ENCODE data around the gene CELSR1.
A peak's percentile ranks its signal among the peaks of the same experiment; 100 is the strongest.

CELSR1 gene

DNA sequence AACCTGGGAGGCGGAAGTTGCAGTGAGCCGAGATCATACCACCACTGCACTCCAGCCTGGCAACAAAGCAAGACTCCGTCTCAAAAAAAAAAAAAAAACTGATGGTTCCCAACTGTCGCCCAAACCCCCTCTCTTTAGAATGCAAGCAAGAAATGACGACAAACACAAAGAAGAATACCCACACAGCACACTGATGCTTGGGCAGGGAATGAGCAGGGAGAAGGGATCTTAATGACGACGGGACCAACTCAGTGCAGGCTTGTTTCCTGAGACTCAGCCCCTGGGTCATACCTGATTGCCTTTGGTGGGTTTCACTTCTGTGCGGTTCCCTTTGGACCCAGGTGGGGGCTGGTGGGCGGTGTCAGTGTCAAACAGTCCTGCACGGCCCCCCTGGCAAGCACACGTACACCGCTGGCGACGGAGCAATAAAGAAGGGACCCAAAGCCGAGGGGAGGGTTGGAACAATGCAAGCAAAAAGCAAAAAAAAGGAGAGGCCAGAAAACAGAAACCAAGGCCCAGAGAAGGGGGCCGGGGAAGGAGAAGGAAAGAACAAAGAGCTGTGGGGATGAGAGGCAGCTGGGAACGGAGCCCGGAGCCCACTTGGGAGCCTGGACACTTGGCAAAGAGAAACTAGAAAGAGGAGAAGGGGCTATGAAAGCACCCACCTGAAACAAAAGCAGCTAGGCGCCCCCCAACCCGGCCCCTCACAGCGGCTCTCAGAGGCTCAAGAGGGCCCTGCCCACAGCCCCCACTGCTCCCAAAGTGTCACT is 99.6 kb downstream of the CELSR1 start:
- no peak for DNase-seq

DNA sequence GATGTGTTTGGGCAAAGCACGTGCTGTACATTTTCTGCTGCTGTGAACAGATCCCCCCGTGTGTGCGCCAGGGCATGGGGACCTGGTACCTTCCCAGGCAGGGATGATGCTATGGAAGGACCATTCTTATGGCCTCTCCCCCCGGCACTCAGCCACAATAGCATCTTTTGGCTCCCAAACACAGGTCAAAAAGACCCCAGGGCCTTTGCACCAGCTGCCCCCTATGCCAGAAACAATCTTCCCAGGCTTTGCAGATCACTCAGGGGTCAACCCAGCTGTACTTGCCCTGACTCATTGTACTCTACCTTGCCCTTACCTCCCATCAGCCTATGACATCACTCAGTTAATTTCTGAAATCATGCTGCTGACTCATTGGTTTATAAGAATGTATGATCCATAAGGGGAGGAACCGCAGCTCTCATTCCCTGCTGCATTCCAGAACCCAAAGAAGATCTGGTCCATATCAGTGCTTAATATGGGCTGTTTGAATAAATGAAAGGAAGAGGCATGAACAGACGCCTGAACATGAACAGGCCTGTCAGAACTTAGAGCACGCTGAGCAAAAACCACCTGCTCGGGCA is 100.7 kb downstream of the CELSR1 start:
- no peak for DNase-seq

DNA sequence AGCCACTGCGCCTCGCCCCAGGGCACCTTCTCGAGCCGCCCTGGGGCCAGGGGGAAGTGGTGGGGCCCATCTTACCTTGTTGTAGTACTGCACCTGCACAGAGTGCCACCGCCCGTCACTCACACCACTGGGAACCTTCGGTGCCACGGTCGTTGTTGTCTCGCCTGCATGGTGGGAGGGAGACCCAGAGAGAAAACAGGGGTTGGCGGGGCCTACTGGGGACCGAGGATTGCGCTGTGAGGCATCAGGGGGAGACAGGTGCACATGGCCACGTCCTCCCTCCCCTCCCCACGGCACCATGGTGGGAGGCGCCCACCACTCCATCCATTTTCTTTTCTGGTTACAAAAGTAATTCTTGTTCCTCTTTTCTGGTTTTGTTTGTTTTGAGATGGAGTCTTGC is 104.1 kb downstream of the CELSR1 start:
- DNase-seq = no peak

DNA sequence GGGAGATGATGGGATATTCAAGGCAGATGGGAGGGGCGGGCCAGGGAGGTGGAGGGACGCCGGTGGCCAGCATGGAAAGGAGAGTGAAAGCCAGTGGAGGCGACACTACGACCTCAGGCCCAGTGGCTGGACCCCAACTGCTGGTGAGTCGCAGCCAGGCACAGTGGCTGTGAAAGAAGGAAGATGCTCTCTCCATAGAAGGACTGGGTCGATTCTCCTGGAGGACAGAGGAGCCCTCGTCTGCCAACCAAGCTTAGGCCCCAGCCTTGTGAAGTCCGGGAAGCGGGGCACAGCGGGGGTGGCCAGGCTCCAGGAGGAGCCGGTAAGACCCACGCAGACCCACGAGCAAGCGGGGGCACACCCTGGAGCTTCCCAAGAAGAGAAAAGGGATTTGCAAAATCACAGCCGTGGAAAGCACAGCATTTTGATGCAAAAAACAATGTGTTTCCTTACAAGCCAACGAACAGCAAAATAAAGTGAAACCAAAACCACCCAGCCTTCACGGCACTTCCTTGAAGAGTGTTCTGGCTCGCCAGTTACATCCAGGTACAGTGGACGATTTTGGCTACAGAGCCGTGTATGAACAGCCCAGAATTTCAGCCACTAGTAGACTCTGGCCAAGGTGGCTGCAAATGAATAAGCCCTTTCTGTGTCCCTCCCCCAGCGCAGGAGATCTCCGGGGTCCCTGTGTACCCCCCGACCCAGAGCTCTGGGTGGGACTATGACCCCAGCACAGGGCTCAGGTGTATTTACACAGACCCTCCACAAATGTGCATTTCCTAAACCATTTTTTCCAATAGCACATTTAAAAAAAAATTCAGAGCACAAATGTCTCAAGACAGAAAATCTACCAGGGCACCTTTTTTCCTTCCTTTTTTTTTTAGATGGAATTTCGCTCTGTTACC is 105.0 kb downstream of the CELSR1 start:
- DNase-seq = peak; percentile 13

DNA sequence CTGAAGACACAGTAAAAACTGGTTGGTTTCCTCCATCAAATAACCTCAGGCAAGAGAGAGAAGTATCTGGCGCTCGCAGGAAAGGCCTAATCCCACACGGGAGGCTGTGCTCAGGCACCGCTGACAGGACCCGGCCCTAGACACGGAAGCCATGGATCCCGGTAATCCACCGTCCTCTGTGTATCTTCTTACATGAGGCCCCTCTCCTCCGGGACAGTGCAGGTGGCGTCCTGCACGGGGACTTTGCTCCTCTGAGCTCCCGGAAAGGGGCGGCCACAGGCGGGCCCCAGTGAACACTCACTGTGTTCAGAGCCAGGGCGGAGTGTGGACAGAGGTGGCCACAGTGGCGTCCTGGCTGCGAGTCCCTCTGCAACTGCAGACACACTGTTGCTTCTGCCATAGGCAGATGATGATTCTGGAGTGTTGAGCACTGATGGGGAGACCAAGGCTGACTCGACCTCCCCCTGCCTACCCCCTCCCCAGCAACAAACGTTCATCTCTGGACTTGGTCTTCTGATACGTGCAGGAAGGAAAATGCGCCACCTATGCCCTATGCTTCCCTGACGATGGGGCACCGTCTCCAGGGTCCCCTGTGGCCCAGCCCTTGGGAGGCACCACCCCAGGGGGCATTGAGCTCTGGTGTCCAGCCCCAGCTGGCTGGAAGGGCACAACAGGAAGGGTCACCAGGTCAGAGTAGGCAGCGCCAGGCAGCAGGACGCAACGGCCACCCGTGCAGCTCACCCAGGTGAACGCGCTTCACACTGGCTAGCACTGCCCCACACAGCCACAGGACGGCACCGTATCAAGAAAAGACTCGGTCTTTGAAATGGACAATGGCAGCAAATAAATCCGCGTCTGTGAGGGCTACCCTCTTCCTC is 106.2 kb downstream of the CELSR1 start:
- no peak for DNase-seq

DNA sequence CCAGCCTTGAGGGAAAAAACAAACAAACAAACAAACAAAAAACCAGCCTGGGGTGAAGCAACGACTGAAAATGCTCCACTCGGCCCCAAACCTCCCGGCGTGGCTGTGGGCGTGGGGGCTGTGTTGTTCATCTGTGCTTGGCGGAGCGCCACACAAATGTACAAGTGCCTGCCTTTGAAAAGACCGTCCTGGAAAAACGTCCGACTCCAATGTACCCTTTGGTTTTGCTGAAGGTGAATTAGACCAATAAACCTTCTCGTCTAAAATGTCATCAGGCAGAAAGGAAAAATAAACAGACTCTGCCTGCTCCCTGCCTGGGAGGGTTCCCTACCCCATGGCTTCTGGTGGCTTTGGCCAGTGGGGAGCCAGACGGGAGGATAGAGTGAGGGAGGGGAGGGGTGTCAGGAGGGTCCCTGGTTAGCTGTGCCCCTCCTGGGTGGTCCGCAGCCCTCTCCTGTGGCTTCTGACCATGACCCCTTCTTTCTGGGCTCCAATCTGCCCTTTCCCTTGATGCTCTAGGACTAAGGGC is 108.0 kb downstream of the CELSR1 start:
- no peak for DNase-seq

DNA sequence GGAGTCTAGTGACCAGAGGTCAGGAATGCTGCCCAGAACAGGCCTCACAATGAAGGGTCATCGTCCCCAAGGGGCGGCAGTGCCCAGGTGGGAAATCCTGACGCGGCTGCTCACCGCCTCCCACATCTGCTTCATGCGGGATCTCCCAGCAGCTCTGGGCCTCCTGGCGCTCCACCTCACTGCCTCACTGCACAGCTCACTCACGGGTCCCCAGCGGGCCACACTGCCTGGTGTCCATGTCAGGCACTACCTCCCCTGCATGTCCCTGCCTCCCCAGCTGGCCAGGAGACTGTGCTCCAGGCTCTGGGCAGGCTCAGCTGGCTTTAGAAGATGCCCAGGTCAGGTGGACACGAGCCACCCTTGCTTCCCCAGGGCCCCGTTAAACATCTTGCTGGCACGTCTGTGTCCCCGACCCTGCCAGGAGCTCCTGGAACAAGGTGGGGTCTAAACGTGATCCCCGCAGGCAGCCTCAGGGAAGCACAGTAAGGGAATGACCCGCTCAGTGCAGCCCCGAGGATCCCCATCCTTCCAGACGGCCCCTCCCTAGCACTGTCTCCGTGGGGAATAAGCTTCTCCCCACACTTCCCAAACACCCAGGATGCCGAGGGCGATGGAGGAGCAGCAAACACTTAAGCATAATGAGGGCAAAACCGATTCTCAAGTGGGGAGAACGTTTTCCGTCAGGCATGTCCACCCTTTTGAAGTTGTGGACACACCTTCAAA is 108.7 kb downstream of the CELSR1 start:
- DNase-seq = no peak

DNA sequence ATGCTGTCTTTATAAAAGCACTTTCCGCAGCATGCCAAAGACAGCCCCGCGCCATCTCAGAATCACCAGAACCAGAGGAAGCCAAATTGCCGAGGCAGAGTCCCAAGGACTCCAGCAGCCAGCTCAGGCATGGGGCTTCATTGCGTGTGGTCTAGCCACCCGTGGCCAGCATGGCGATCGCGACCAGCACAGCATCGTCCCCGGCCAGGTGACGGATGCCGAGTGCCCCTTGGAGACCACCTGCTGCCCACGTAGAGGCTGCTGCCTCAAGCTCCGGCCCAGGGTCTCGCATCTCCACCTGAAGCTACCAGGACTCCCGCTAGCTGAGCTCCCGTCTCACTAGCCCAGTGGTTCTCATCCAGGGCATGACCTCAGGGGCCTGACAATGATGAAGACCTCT is 109.2 kb downstream of the CELSR1 start:
- no peak for DNase-seq

DNA sequence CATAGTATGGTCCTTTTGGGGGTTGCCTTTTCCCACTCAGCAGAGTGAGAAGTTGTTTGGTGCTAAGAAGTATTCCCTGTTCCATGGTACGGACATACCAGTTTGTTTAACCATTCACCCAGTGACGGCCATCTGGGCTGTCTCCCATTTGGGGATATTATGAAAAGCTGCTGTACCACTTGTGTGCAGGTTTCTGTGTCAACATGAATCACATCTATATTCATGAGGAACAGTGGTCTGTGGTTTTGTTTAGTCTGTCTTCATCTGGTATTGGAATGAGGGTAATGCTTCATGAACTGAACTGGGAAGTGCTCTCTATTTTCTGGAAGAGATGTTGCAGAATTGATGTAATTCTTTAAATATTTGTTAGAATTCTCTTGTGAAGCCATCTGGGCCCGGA is 112.4 kb downstream of the CELSR1 start:
- DNase-seq = no peak

DNA sequence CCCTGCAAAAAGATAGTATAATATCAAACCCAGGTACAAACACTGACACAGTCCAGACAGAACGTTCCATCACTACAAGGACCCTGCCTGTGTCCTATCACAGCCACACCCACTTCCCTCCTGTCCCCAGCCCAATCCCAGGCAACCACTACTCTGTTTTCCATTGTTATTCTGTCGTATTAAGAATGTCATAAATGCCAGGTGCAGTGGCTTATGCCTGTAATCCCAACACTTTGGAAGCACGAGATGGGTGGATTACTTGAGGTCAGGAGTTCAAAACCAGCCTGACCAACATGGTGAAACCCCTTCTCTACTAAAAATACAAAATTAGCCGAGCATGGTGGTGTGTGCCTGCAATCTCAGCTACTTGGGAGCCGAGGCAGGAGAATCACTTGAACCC is 112.9 kb downstream of the CELSR1 start:
- DNase-seq = no peak

DNA sequence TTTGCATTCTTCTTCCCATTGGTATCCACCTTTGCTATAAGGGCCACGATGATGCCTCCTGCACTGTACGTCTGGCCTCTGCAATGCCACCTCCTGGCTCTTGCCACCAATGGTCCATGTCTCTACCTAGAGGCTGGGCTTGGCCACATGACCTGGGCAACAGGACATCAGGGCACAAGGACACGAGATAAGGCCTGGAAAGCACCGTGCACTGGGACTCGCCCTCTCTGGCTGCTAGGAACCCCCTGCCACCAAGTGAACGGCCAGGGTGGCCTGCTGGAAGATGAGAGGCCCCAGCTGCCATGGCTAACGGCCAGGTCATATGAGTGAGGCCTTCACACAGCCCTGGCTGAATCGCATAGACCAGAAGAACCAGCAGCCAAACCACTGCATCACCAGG is 114.5 kb downstream of the CELSR1 start:
- DNase-seq = no peak

DNA sequence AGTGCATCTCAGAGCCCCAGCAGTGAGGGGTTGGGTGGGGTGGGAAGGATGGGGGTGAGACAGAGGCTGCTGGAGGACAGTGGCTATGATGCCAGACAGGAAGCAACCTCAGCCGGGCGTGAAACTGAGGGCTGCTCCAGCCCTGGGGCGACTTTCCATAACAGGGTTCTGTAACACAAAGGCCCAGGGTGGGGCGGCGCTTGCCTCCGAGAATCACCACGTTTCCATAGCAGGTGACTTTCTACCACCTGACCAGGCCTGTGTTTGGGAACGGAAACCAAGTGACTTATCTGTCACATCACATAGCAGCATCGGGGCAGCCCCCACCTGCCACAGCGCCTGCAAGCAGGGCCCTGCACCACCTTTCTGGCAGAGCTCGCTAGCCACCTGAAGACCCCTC is 116.2 kb downstream of the CELSR1 start:
- DNase-seq = peak; percentile 10

DNA sequence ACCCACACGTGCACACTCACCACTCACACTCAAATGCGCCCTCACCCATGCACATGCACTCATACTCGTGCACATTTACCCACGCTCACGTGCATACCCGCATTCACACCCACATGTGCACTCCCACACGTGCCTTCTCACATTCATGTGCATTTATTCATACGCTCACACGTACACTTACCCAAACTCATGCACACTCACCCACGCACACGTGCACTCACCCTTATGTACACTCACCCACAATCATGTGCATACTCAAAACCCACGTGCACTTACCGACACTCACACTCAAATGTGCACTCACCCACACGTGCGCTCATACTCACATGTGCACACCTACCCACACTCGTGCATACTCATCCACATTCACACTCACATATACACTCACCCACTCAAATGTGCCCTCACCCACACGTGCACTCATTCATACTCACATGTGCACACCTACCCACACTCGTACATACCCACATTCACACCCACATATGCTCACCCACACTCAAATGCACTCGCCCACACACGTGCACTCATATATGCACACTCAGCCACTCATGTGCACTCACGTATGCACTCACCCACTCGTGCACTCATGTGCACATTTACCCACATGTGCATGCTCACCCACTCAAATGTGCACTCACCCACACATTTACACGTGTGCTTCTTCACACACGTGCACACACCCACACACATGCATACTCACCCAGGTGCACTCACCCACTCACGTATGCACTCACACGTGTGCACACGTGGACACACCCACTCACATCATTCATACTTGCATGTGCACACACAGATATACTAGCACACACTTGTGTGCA is 117.5 kb downstream of the CELSR1 start:
- DNase-seq = no peak

DNA sequence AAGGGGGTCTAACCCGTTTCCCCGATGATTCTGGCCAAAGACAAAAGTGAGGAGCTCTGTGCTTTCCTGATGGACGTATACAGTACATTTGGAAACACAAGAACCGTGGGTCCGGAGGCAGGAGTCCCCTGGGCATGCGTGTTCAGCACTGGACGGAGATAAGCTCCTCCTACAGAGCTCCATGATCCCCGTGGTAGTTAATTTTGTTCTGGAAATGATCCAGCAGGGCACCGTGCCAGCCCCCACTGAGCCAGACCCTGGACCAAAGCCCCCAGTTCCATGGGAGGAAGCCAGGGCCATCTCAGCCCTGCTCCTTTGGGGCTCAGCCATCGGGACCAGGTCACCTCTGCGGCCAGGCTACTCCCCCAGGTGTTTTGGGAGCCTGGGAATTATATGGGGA is 118.6 kb downstream of the CELSR1 start:
- no peak for DNase-seq

DNA sequence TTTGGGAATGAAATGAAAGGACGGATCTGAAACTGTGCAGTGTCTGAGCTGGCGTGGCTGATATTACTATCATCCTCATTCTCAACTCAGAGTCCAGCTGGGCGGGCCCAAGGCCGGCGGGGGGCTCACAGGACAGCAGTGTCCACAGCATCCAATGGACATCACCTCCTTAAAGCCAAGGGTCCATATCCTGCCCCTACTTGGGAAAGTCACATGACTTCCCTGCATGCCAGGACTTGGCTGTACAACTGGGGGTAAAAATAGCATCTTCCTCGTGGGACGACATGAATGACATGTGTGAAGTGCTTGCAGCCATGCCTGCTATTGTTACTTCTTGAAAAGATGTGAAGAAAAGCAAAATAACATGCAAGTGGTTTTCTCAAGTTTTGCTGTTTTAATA is 119.7 kb downstream of the CELSR1 start:
- DNase-seq = no peak

DNA sequence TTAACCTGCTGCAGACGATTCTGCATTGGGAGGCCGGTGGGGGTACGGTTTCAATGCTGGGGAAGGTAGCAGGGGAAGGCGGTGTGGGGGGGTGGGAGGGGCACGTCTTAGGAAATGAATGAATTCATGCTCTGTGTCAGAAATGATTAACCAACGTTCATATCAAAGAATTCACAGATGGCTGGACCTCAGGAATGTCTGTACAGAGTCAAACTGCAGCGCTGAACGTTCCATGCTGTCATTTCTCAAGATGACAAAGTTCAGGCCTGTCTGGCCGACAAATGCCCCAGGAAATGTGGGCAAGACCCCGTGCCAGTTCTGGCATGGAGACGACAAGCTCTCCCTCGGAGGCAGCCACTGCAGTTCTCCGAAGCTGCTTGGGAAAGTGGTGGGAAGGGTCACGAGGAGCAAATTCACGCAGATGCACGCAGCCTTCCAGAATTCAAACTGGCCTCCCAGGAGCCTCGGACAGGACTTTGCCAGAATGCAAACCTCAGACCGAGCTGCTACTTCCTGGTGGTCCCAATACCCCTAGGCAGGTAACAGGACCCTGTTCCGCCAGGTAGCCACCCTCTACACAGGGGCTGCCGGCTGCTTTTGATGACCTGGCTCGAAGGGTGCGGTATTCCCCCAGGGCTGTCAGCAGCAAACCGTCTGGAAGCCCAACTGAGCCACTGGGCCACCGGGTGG is 120.4 kb downstream of the CELSR1 start:
- DNase-seq = no peak

DNA sequence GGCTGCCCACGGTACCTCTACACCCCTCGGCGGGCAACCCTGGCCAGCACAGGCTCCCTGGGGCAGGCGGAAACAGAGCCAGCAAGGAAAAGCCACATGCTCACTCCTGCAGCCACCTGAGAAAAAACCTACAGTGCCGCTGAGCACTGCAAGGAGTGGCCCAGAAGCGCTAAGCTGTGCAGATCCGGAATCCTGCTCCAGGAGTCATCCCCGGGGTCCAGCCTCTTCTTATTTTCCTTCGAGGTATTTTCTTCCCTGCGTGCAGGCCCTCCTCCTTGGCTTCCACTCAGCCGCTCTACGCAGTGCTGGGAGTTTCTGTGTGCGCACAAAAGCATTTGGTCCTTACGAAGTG is 120.9 kb downstream of the CELSR1 start:
- DNase-seq = no peak

DNA sequence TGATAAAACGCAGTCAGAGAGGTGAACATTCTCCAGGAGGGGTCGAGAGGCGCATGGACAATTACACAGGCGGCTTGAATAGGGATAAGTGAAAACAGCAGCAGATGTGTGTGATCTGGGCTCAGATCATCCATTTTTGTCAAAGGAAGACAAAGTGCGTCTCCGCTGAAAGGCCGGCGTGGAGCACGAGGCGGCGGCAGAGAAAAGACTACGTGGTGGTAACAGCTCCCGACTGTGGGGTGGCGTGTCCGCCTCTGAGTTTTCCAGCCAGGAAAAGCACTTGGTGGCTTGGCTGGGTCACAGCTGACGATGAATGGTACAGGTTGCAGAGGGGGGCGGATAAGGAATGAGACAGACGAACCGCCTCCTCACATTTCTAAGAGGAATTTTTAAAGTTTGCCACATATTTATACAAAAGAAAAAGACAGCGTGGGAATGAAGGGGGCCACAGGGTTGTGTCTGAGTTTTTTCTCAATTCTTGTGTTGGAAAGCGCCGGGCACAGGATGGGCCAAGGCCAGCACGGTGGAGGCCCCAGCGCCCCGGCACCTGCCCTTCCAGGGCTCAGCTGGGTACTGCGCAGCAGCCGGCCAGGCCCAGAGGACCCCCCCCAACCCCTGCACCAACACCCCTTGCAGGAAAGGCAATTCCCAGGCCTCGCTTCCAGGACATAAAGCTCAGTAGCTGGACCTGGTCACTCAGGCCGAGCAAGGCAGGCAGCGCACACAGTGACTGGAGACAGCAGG is 121.5 kb downstream of the CELSR1 start:
- DNase-seq = no peak

DNA sequence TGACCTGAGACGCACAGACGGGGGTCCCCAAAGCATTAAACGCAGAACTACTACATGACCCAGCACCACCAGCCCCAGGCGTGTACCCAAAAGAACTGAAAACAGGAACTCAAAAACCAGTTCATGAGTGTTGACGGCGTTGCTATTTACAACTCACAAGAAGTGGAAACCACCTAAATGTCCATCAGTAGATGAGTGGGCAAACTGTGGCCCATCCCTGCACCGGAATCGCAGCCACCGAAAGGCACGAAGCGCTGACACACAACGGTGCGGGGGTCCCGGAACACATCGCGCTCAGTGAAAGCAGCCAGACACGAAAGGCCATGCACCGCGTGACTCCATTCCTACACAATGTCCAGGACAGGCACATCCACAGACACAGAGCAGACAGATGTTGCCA is 122.7 kb downstream of the CELSR1 start:
- no peak for DNase-seq

Data from stimulated activated CD4-positive, alpha-beta T cell treated with anti-CD3 and anti-CD28 coated beads, Interleukin-4, amount 100 ng/mL, for 1 hour (primary cell).